SK-N-SH (cell line): Measurements from ENCODE around the gene CD19.

Experiments used
- CHD2 ChIP-seq: fragments of 150-350 bp; IDR thresholded peaks from 2 replicates; pipeline ENCODE4 v1.6.1; 2018; ENCODE audit warnings: low read length; ENCODE audit not compliant: partially characterized antibody
- JUND ChIP-seq: IDR thresholded peaks from 2 replicates; pipeline ENCODE4 v1.4.0; 2012
- PBX3 ChIP-seq: IDR thresholded peaks from 2 replicates; pipeline ENCODE4; 2012
- POLR2AphosphoS5 ChIP-seq: IDR thresholded peaks from 2 replicates; pipeline ENCODE4 v1.6.1; 2012; ENCODE audit warnings: low read depth, low read length
- TAF1 ChIP-seq: IDR thresholded peaks from 2 replicates; pipeline ENCODE4 v1.6.1; 2012; ENCODE audit warnings: low read depth, mild to moderate bottlenecking, low read length, moderate library complexity, borderline replicate concordance
- TEAD4 ChIP-seq: IDR thresholded peaks from 2 replicates; pipeline ENCODE4 v1.4.0; 2012; ENCODE audit warnings: mild to moderate bottlenecking, borderline replicate concordance; ENCODE audit not compliant: insufficient read depth
- USF1 ChIP-seq: IDR thresholded peaks from 2 replicates; pipeline ENCODE4 v1.4.0; 2012; ENCODE audit warnings: low read depth, borderline replicate concordance
- USF2 ChIP-seq: fragments of 150-350 bp; IDR thresholded peaks from 2 replicates; pipeline ENCODE4 v1.6.1; 2017; ENCODE audit warnings: antibody characterized with exemption, low read length, low read depth, borderline replicate concordance
- TF ChIP-seq, protein P1 (sequence below): fragments of 200-600 bp; sonication (generic); IDR thresholded peaks from 2 replicates; pipeline ENCODE4 v1.6.1; 2017; ENCODE audit warnings: antibody characterized with exemption, mild to moderate bottlenecking, moderate library complexity

DNA sequence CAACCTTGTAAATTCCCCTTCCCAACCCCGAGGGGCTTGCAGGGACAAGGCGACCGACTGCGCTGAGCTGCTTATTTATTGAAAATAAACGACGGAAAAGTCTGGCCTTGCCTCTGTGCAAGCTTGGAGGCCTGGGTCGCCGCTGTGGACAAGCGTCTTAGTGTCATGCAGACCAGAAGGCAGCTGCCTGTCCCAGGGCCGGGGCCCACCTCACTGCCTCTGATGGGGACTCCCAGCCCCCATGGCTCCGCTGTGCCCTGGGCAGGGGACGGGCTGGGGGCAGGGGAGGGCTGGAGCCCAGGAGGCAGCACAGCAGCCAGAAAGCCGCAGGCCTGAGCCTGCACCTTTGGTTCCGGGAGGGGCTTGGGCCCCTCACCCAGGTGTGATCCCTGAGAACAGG, 27.4 kb upstream of the CD19 start:
- no peak for TF ChIP-seq PBX3
- TF ChIP-seq JUND, result no peak
- no peak for TF ChIP-seq POLR2AphosphoS5
- no peak for TF ChIP-seq TEAD4
- TF ChIP-seq, protein P1, sequence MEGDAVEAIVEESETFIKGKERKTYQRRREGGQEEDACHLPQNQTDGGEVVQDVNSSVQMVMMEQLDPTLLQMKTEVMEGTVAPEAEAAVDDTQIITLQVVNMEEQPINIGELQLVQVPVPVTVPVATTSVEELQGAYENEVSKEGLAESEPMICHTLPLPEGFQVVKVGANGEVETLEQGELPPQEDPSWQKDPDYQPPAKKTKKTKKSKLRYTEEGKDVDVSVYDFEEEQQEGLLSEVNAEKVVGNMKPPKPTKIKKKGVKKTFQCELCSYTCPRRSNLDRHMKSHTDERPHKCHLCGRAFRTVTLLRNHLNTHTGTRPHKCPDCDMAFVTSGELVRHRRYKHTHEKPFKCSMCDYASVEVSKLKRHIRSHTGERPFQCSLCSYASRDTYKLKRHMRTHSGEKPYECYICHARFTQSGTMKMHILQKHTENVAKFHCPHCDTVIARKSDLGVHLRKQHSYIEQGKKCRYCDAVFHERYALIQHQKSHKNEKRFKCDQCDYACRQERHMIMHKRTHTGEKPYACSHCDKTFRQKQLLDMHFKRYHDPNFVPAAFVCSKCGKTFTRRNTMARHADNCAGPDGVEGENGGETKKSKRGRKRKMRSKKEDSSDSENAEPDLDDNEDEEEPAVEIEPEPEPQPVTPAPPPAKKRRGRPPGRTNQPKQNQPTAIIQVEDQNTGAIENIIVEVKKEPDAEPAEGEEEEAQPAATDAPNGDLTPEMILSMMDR, result no peak
- no peak for TF ChIP-seq TAF1
- TF ChIP-seq USF1, result no peak
- no peak for TF ChIP-seq CHD2
- TF ChIP-seq USF2, result no peak
